ENCODE results near the gene EXD1.

GRCh38 chr15:41133454-41133853 lies 97.1 kb downstream of the EXD1 start:
- TF ChIP-seq RARB (CRISPR knock-in tag; IDR thresholded peaks at IDR 0.05) (no peak), SNAI2 (CRISPR knock-in tag; IDR thresholded peaks at IDR 0.05) (no peak), BACH2 (CRISPR knock-in tag; IDR thresholded peaks at IDR 0.05; ENCODE audit: borderline replicate concordance) (no peak), TCF4 (CRISPR knock-in tag; IDR thresholded peaks at IDR 0.05; ENCODE audit: borderline replicate concordance) (no peak), ESRRG (CRISPR knock-in tag; IDR thresholded peaks at IDR 0.05) (no peak), PPARA (CRISPR knock-in tag; IDR thresholded peaks at IDR 0.05; ENCODE audit: borderline replicate concordance) (no peak)
